HCT116 (cell line): ENCODE data around the gene ADGRG1. TPM values are rescaled to one million over a fixed set of nuclear protein-coding genes. Genes with fewer than 3 reads are reported as not detected.

Source experiments
- total RNA-seq: library from RNA; stranded (reverse); gene quantifications from one replicate; pipeline ENCODE4 v1.2.1, GENCODE V29; 2021; ENCODE audit not compliant: unreplicated experiment

The ADGRG1 gene
- total RNA-seq, 1 experiment from 2014 or later: 36.4 TPM

Other genes starting within 250 kb of the ADGRG1 start
- not detected for gene CCL17, start 223.9 kb upstream of the ADGRG1 start, total RNA-seq
- gene CIAPIN1, start 181.2 kb upstream of the ADGRG1 start, total RNA-seq: 68.5 TPM
- 62.7 TPM for gene COQ9, start 181.2 kb upstream of the ADGRG1 start, total RNA-seq
- gene POLR2C, start 166.0 kb upstream of the ADGRG1 start, total RNA-seq: 74.4 TPM
- gene DOK4, start 142.1 kb upstream of the ADGRG1 start, total RNA-seq: 14.4 TPM
- 4.5 TPM for gene CCDC102A, start 92.1 kb upstream of the ADGRG1 start, total RNA-seq
- 3.7 TPM for gene ADGRG5, start 86.0 kb upstream of the ADGRG1 start, total RNA-seq
- gene ADGRG3, start 39.7 kb downstream of the ADGRG1 start, total RNA-seq: not detected
- 0.91 TPM for gene DRC7, start 66.2 kb downstream of the ADGRG1 start, total RNA-seq
- gene KATNB1, start 107.1 kb downstream of the ADGRG1 start, total RNA-seq: 32.2 TPM
- gene KIFC3, start 173.9 kb downstream of the ADGRG1 start, total RNA-seq: 31.9 TPM